Measurements from ENCODE around the gene C2CD5.

- TF ChIP-seq, protein P1, sequence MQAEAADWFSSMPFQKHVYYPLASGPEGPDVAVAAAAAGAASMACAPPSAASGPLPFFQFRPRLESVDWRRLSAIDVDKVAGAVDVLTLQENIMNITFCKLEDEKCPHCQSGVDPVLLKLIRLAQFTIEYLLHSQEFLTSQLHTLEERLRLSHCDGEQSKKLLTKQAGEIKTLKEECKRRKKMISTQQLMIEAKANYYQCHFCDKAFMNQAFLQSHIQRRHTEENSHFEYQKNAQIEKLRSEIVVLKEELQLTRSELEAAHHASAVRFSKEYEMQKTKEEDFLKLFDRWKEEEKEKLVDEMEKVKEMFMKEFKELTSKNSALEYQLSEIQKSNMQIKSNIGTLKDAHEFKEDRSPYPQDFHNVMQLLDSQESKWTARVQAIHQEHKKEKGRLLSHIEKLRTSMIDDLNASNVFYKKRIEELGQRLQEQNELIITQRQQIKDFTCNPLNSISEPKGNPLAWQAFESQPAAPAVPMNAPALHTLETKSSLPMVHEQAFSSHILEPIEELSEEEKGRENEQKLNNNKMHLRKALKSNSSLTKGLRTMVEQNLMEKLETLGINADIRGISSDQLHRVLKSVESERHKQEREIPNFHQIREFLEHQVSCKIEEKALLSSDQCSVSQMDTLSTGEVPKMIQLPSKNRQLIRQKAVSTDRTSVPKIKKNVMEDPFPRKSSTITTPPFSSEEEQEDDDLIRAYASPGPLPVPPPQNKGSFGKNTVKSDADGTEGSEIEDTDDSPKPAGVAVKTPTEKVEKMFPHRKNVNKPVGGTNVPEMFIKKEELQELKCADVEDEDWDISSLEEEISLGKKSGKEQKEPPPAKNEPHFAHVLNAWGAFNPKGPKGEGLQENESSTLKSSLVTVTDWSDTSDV (CRISPR knock-in tag; IDR thresholded peaks at IDR 0.05): peak; percentile 50; the same call in 1 of the 2 replicates
- TF ChIP-seq FOXM1 (CRISPR knock-in tag; IDR thresholded peaks at IDR 0.05): no peak
- TF ChIP-seq EZH2 (conservative IDR thresholded peaks at IDR 0.05; ENCODE audit: low read depth, low read length): no peak
- peak; percentile 95; the same call in 1 of the 2 replicates for TF ChIP-seq ZNF747 (CRISPR knock-in tag; IDR thresholded peaks at IDR 0.05; ENCODE audit: borderline replicate concordance)
- TF ChIP-seq ZNF232 (CRISPR knock-in tag; IDR thresholded peaks at IDR 0.05; ENCODE audit: borderline replicate concordance): peak; percentile 30; the same call in 1 of the 2 replicates
- peak; percentile 72 to 88; a peak in 3 of 4 replicates for TF ChIP-seq POLR2A (IDR thresholded peaks at IDR 0.05; ENCODE audit: insufficient read depth in 1 of 2, low read depth in 2 of 2, low read length in 2 of 2)
- peak; percentile 51 for TF ChIP-seq FOXP4 (CRISPR knock-in tag; IDR thresholded peaks at IDR 0.05)
- peak; percentile 93 for TF ChIP-seq E2F1 (CRISPR knock-in tag; IDR thresholded peaks at IDR 0.05)
Measured at GRCh38 chr12:22544038-22544979, at the start of gene C2CD5.
